OCI-LY1 (cell line): ENCODE data around the gene DBN1.

Source experiments
- CTCF ChIP-seq: fragments of 200-600 bp; sonication (generic), shearing (Covaris generic); IDR thresholded peaks from 2 replicates; pipeline ENCODE4 v1.5.1; 2017; ENCODE audit warnings: mild to moderate bottlenecking, antibody characterized with exemption, low read length, moderate library complexity, mixed read lengths
- EZH2 ChIP-seq: fragments of 200-600 bp; sonication (generic), shearing (Covaris generic); IDR thresholded peaks from 2 replicates; pipeline ENCODE4 v1.8.0; 2017; ENCODE audit warnings: borderline replicate concordance, mixed run types, mild to moderate bottlenecking, antibody characterized with exemption, low read length, moderate library complexity, mixed read lengths

GRCh38 chr5:177496727-177497291 lies 23.4 kb upstream of the DBN1 start:
- TF ChIP-seq EZH2, result no peak
- TF ChIP-seq CTCF, result no peak
